IPS-NIHi7 (cell line): ENCODE data around the gene ZNF362.
"Not testable (repeated sequence)": the region's sequence is repeated elsewhere in the genome, so short reads cannot be mapped to it uniquely, and the experiment has no call there.

Experiments used
- DNase-seq: peaks from one replicate; pipeline ENCODE4 v3.0.0; 2012; ENCODE audit warnings: mixed read lengths; ENCODE audit errors: extremely low spot score

The ZNF362 gene

GRCh38 chr1:33284049-33284448, 27.8 kb downstream of the ZNF362 start:
- no peak for DNase-seq

GRCh38 chr1:33286451-33287185, 30.3 kb downstream of the ZNF362 start:
- no peak for DNase-seq

- no peak for DNase-seq
Observed at GRCh38 chr1:33287317-33287716, 31.0 kb downstream of the ZNF362 start.

- DNase-seq: no peak
Observed at GRCh38 chr1:33288976-33289857, 32.9 kb downstream of the ZNF362 start.

- DNase-seq: no peak
Observed at GRCh38 chr1:33289858-33290154, 33.5 kb downstream of the ZNF362 start.

GRCh38 chr1:33290615-33291014, 34.3 kb downstream of the ZNF362 start:
- DNase-seq: not testable (repeated sequence)

- no peak for DNase-seq
Observed at GRCh38 chr1:33292726-33293340, 36.5 kb downstream of the ZNF362 start.

- no peak for DNase-seq
Observed at GRCh38 chr1:33294071-33295010, 38.0 kb downstream of the ZNF362 start.

GRCh38 chr1:33295023-33295422, 38.7 kb downstream of the ZNF362 start:
- peak; percentile 32 for DNase-seq

GRCh38 chr1:33295450-33296081, 39.3 kb downstream of the ZNF362 start:
- peak; percentile 95 for DNase-seq

GRCh38 chr1:33296082-33296458, 39.8 kb downstream of the ZNF362 start:
- DNase-seq: no peak

GRCh38 chr1:33296824-33297223, 40.5 kb downstream of the ZNF362 start:
- DNase-seq: no peak

GRCh38 chr1:33297911-33298622, 41.8 kb downstream of the ZNF362 start:
- no peak for DNase-seq

- peak; percentile 90 for DNase-seq
Observed at GRCh38 chr1:33298623-33299277, 42.5 kb downstream of the ZNF362 start.

- no peak for DNase-seq
Observed at GRCh38 chr1:33299461-33300155, 43.3 kb downstream of the ZNF362 start.

GRCh38 chr1:33300673-33301072, 44.4 kb downstream of the ZNF362 start:
- no peak for DNase-seq

- DNase-seq: no peak
Observed at GRCh38 chr1:33301273-33301984, 45.1 kb downstream of the ZNF362 start.

GRCh38 chr1:33302325-33302724, 46.0 kb downstream of the ZNF362 start:
- DNase-seq: no peak

GRCh38 chr1:33305016-33305415, 48.7 kb downstream of the ZNF362 start:
- DNase-seq: no peak
